Measurements from ENCODE around the gene CLDN5. TPM values are rescaled to one million over a fixed set of nuclear protein-coding genes. Genes with fewer than 3 reads are reported as not detected.

The CLDN5 gene
- total RNA-seq, 4 donors from 2014 or later, result 65.7 to 671 (median 224) TPM

DNA sequence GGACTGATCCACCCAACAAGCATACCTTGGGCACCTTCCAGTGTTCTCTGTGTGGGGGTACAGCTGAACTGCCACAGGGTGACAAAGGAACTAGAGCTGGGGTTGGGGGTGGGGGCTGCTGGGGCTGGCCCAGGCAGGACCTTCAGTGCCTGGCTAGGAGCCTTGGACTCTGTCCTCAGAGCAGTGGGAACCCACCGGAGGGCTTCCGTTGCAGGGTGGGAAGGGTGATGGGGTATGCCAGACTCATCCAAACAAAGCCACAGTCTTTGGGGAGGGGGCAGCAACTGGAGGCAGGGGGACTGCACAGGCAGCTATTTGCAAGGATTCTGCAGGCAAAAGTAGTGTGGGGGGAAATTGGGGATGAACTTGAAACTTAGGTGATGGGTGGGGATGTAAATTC, 35.7 kb upstream of the CLDN5 start:
- DNase-seq, result no peak
- no peak for TF ChIP-seq POLR2A (IDR thresholded peaks at IDR 0.05)
- TF ChIP-seq, protein P1, sequence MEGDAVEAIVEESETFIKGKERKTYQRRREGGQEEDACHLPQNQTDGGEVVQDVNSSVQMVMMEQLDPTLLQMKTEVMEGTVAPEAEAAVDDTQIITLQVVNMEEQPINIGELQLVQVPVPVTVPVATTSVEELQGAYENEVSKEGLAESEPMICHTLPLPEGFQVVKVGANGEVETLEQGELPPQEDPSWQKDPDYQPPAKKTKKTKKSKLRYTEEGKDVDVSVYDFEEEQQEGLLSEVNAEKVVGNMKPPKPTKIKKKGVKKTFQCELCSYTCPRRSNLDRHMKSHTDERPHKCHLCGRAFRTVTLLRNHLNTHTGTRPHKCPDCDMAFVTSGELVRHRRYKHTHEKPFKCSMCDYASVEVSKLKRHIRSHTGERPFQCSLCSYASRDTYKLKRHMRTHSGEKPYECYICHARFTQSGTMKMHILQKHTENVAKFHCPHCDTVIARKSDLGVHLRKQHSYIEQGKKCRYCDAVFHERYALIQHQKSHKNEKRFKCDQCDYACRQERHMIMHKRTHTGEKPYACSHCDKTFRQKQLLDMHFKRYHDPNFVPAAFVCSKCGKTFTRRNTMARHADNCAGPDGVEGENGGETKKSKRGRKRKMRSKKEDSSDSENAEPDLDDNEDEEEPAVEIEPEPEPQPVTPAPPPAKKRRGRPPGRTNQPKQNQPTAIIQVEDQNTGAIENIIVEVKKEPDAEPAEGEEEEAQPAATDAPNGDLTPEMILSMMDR (IDR thresholded peaks at IDR 0.05), result no peak
- Histone ChIP-seq H3K27ac (no peak overlapping the region), H3K27me3 (no peaks in the 10 kb centered on the region), H3K4me3 (no peak overlapping the region), H3K36me3 (no peaks in the 10 kb centered on the region), H3K9me3 (no peaks in the 10 kb centered on the region), H3K4me1 (no peaks in the 10 kb centered on the region)
- intact Hi-C loops (cut with DNase I; ENCODE audit: low total_unique reads), result no loop called here

DNA sequence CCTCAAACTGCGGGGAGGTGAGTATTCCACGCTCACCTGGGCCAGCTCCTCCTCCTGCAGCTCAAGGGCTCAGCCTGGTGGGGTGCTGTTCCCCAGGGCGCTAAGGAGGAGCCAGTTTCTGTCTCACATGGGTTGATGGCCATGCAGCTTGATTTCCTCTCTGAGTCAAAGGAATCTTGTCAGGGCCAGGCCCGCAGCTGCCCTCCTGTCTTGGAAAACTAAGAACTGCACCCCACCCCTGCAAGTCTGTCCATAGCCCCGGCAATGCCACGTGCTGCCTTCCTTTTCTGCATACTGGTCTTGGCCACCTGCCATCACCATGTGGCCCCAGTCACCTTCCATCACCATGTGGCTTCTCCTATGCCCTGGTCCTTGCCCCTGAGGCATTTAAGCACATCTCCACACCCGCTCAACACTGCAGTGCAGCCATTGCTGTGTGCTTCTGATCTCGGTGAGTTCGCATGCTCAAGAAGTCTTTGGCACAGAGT, 35.2 kb upstream of the CLDN5 start:
- H3K9me3 ChIP-seq, result no peaks in the 10 kb centered on the region
- intact Hi-C loops (cut with DNase I; ENCODE audit: low total_unique reads), result no loop called here
- no peaks in the 10 kb centered on the region for H3K27me3 ChIP-seq
- no peaks in the 10 kb centered on the region for H3K4me1 ChIP-seq
- H3K4me3 ChIP-seq, result no peak overlapping the region
- no peak for TF ChIP-seq POLR2A (IDR thresholded peaks at IDR 0.05)
- TF ChIP-seq, protein P1 (IDR thresholded peaks at IDR 0.05), result no peak
- no peak overlapping the region for H3K27ac ChIP-seq
- DNase-seq, result no peak
- H3K36me3 ChIP-seq, result no peaks in the 10 kb centered on the region

DNA sequence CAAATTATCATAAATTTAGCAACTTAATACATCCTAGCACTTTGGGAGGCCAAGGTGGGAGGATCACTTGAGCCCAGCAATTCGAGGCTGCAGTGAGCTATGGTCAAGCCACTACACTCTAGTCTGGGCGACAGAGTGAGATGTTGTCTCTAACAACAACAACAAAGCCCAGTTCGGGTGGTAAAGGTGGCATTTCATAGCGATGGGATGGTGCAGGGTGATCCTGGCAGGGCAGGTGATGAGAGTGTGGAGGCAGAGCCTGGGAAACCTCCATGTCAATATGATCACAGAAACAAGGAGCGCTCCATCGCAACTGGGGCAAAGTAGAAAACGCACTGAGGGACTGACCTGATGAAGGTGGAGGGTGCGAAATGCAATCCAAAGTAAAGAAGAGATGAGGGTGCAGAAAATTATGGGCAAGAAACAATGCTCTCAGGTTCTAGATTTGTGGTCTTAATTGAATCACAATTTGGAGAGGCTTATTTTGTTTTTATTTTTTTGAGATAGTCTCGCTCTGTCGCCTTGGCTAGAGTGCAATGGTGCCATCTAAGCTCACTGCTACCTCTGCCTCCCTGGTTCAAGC, 32.8 kb upstream of the CLDN5 start:
- intact Hi-C loops (cut with DNase I; ENCODE audit: low total_unique reads), result no loop called here
- no peaks in the 10 kb centered on the region for H3K36me3 ChIP-seq
- no peak for TF ChIP-seq POLR2A (IDR thresholded peaks at IDR 0.05)
- TF ChIP-seq, protein P1 (IDR thresholded peaks at IDR 0.05), result no peak
- no peaks in the 10 kb centered on the region for H3K9me3 ChIP-seq
- DNase-seq, result no peak
- no peak overlapping the region for H3K4me3 ChIP-seq
- no peaks in the 10 kb centered on the region for H3K27me3 ChIP-seq
- H3K27ac ChIP-seq, result no peak overlapping the region
- H3K4me1 ChIP-seq, result no peaks in the 10 kb centered on the region

DNA sequence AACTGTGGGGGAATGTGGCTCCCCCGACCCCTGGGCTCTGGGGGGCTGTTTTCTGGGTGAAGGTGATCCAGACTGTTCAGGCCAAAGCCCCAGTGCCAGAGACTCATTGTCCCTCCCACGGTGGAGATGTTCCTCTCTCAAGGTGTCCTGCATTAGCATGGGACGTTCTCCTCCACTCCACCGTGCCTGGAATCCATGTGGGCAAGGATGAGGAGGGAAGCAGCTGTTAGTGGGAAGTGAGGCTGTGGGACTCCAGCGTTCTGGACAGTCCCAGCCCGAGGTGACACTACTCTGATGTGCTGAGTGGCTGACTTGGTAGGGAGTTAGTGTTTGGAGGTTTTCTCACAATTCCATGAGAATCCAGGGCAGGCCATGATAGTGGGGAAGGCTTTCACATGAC, 31.4 kb upstream of the CLDN5 start:
- H3K4me3 ChIP-seq, result no peak overlapping the region
- DNase-seq, result no peak
- no peak overlapping the region for H3K27ac ChIP-seq
- H3K4me1 ChIP-seq, result no peaks in the 10 kb centered on the region
- no peaks in the 10 kb centered on the region for H3K27me3 ChIP-seq
- no peaks in the 10 kb centered on the region for H3K36me3 ChIP-seq
- intact Hi-C loops (cut with DNase I; ENCODE audit: low total_unique reads), result no loop called here
- H3K9me3 ChIP-seq, result no peaks in the 10 kb centered on the region
- no peak for TF ChIP-seq POLR2A (IDR thresholded peaks at IDR 0.05)
- TF ChIP-seq, protein P1 (IDR thresholded peaks at IDR 0.05), result no peak

DNA sequence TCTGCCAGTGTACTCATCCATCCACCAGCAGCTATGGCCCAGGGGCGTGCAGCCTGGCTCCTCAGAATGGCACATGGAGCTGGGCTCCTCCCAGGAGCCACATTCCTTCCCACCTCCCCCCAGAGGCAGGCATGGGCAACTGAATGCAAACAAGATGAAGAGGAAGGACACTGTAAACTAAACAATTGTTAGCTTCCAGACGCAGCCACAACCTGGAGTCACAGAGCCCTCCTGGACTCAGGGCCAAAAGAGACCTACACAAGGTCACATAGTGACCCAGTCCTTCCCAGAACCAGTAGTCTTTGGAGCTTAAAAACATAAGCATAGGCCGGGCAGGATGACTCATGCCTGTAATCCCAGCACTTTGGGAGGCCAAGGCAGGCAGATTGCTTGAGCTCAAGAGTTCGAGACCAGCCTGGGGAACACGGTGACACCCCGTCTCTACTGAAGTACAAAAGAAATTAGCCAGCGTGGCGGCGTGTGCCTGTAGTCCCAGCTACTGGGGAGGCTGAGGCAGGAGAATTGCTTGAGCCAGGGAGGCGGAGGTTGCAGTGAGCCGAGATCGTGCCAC, 30.7 kb upstream of the CLDN5 start:
- H3K9me3 ChIP-seq, result no peaks in the 10 kb centered on the region

More for the DNA sequence above, 30.7 kb upstream of the CLDN5 start:
- Histone ChIP-seq H3K27ac (no peak overlapping the region), H3K36me3 (no peaks in the 10 kb centered on the region), H3K4me3 (no peak overlapping the region), H3K27me3 (no peaks in the 10 kb centered on the region), H3K4me1 (no peaks in the 10 kb centered on the region)
- no peak for DNase-seq
- TF ChIP-seq POLR2A (IDR thresholded peaks at IDR 0.05), result no peak
- TF ChIP-seq, protein P1 (IDR thresholded peaks at IDR 0.05), result no peak
- intact Hi-C loops (cut with DNase I; ENCODE audit: low total_unique reads), result no loop called here
